Neuron (in vitro differentiated cells): ENCODE measurements around the gene SPDEF.

Experiments
- H2AFZ ChIP-seq: one replicate; pipeline ENCODE4 v1.6.1; 2013; ENCODE audit warnings: low read depth, mild to moderate bottlenecking, inconsistent platforms, low read length, moderate library complexity
- H3K27me3 ChIP-seq: one replicate; pipeline ENCODE4 v1.6.1; 2013; ENCODE audit warnings: low read length; ENCODE audit not compliant: insufficient read depth
- H3K36me3 ChIP-seq: one replicate; pipeline ENCODE4 v1.6.1; 2013; ENCODE audit warnings: low read length; ENCODE audit not compliant: insufficient read depth
- H3K4me1 ChIP-seq: one replicate; pipeline ENCODE4 v1.6.1; 2013; ENCODE audit warnings: low read length; ENCODE audit not compliant: insufficient read depth
- H3K4me3 ChIP-seq: 2 replicates; pipeline ENCODE4 v1.5.1; 2013; ENCODE audit warnings: mild to moderate bottlenecking, low read length, moderate library complexity
- H3K9me3 ChIP-seq: one replicate; pipeline ENCODE4 v1.6.1; 2013; ENCODE audit warnings: low read length

SPDEF gene

GRCh38 chr6:34555007-34555322, 1.2 kb downstream of the SPDEF start:
- Histone ChIP-seq H2AFZ (no peak overlapping the region), H3K9me3 (peaks cover 3% of the 10 kb centered on the region), H3K4me3 (no peak overlapping the region), H3K4me1 (peaks cover 2% of the 10 kb centered on the region), H3K27me3 (peaks cover 3% of the 10 kb centered on the region), H3K36me3 (no peaks in the 10 kb centered on the region)

- Histone ChIP-seq H3K4me1 (no peaks in the 10 kb centered on the region), H3K27me3 (peaks cover 3% of the 10 kb centered on the region), H3K36me3 (no peaks in the 10 kb centered on the region), H2AFZ (no peak overlapping the region), H3K9me3 (peaks cover 3% of the 10 kb centered on the region), H3K4me3 (no peak overlapping the region)
Measured at GRCh38 chr6:34554291-34555006, 1.7 kb downstream of the SPDEF start.

DNA sequence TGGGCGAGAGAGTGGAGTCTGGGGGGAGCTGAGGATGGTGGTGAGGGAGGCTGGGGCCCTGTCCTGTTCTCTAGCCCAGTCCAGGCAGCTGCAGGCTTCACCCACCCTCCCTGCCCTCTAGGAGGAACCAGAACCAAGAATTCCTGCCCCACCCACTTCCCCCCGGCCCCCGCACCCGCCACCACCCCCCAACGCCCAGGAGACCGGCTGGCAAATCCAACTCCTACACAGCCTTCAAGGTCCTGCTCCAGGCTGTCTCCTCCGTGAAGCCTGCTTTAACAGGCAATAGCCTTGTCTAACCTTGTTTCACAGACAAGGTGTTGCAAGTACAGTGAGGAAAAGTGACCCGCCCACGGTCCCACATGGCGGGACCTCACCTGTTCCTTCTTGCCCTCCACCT, 2.4 kb downstream of the SPDEF start:
- Histone ChIP-seq H3K27me3 (peaks cover 6% of the 10 kb centered on the region), H3K4me1 (no peaks in the 10 kb centered on the region), H3K9me3 (peaks cover 3% of the 10 kb centered on the region), H3K36me3 (no peaks in the 10 kb centered on the region), H3K4me3 (no peak overlapping the region), H2AFZ (no peak overlapping the region)

DNA sequence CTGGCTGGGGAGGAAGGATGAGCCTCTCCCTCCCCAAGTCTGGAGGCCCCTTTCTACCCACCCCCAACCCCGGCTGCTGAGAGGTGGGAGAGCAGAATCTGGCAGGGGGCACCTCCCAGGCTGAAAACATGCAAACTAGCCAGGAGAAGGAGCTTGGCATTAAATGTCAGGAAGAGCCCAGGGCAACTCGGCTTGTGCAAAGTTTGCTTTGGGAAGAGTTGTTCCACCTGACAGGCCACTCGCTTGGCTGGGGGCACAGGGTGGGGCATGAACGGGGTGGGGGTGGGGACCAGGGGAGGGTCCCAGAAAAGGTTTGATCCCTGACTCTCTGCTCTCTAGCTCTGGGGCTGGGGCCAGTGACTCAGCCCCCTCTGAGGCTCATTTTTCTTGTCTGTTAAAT, 3.0 kb downstream of the SPDEF start:
- Histone ChIP-seq H3K9me3 (peaks cover under 1% of the 10 kb centered on the region), H3K4me3 (no peak overlapping the region), H3K36me3 (no peaks in the 10 kb centered on the region), H2AFZ (no peak overlapping the region), H3K4me1 (no peaks in the 10 kb centered on the region), H3K27me3 (peaks cover 9% of the 10 kb centered on the region)

GRCh38 chr6:34552620-34553019, 3.5 kb downstream of the SPDEF start:
- Histone ChIP-seq H3K4me1 (no peaks in the 10 kb centered on the region), H3K9me3 (no peaks in the 10 kb centered on the region), H3K36me3 (no peaks in the 10 kb centered on the region), H2AFZ (no peak overlapping the region), H3K27me3 (peaks cover 9% of the 10 kb centered on the region), H3K4me3 (no peak overlapping the region)

DNA sequence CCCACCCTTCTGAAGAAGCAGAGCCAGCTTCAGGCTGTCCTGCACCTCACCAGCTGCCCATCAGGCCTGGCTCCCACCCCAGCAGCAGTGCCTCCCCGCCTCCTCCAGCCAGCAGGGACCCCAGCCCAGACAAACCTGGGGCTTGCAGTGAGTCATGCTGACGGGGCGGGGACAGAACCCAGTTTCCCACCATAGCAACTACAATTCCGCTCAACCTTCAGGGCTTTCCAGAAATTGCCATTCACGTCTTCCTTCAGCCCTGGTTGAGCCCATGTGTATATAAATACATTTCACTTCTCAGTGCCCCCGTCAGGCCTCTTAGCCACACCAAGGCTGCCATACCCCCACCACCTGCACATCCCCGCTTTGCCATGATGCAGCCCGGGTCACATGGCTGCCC, 4.4 kb downstream of the SPDEF start:
- peaks cover 9% of the 10 kb centered on the region for H3K27me3 ChIP-seq
- H2AFZ ChIP-seq = no peak overlapping the region
- no peaks in the 10 kb centered on the region for H3K36me3 ChIP-seq
- no peaks in the 10 kb centered on the region for H3K9me3 ChIP-seq
- H3K4me3 ChIP-seq = no peak overlapping the region
- H3K4me1 ChIP-seq = no peaks in the 10 kb centered on the region

- Histone ChIP-seq H3K27me3 (peaks cover 9% of the 10 kb centered on the region), H3K36me3 (no peaks in the 10 kb centered on the region), H2AFZ (no peak overlapping the region), H3K9me3 (no peaks in the 10 kb centered on the region), H3K4me3 (no peak overlapping the region), H3K4me1 (no peaks in the 10 kb centered on the region)
Measured at GRCh38 chr6:34549804-34550202, 6.3 kb downstream of the SPDEF start.

GRCh38 chr6:34549026-34549803, 6.9 kb downstream of the SPDEF start:
- Histone ChIP-seq H3K4me3 (no peak overlapping the region), H3K9me3 (no peaks in the 10 kb centered on the region), H3K27me3 (peaks cover 9% of the 10 kb centered on the region), H3K36me3 (no peaks in the 10 kb centered on the region), H2AFZ (no peak overlapping the region), H3K4me1 (no peaks in the 10 kb centered on the region)

DNA sequence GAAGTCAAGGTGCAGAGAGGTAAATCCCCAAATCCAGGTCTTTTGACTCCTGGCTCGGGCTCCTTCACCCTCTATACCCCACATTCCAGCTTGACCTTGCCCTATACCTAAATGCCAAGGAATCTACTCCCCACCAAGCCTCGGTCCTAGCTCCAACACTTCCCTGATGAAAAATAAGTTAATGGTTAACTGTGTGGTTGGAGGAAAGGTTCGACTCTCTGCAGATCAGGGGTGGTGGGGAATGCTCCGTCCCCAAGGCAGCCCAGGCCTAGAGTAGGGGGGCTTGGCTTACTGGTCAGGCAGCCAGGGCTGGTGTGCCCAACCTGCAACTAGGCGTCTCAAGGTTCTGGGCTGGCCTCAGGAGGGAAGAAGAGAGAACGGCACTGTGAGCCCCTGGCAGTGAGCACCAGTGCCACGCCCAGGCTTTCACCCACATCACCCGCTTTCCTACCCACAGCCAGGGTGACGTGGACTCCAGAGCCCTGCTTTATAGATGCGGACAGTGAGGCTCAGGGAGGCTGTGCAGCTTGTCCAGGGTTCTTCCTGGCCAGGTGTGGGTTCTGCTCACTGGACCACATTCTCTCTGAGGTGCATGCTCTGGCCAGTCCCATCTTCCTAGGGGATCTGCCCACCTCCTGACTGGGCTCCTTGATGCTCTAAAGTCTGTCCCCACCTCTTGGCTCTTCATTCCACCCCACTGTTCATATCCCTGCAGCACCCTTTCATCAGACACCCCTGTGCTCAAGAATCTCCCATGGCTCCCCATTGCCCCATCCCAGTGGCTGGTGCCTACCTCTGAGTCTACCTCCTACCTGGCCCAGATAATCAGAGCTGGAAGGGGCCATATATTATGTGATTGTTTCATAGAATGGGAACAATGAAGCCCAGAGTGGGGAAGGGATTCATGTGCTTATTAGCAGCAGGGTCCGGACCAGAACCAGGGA, 8.2 kb downstream of the SPDEF start:
- no peak overlapping the region for H2AFZ ChIP-seq
- H3K9me3 ChIP-seq = no peaks in the 10 kb centered on the region
- peaks cover 14% of the 10 kb centered on the region for H3K27me3 ChIP-seq
- H3K4me1 ChIP-seq = no peaks in the 10 kb centered on the region
- H3K4me3 ChIP-seq = no peak overlapping the region
- no peaks in the 10 kb centered on the region for H3K36me3 ChIP-seq

- H3K27me3 ChIP-seq = peaks cover 14% of the 10 kb centered on the region
- H3K36me3 ChIP-seq = no peaks in the 10 kb centered on the region
- H3K9me3 ChIP-seq = no peaks in the 10 kb centered on the region
- H3K4me3 ChIP-seq = no peak overlapping the region
- no peak overlapping the region for H2AFZ ChIP-seq
- H3K4me1 ChIP-seq = no peaks in the 10 kb centered on the region
Measured at GRCh38 chr6:34546551-34547321, 9.4 kb downstream of the SPDEF start.

DNA sequence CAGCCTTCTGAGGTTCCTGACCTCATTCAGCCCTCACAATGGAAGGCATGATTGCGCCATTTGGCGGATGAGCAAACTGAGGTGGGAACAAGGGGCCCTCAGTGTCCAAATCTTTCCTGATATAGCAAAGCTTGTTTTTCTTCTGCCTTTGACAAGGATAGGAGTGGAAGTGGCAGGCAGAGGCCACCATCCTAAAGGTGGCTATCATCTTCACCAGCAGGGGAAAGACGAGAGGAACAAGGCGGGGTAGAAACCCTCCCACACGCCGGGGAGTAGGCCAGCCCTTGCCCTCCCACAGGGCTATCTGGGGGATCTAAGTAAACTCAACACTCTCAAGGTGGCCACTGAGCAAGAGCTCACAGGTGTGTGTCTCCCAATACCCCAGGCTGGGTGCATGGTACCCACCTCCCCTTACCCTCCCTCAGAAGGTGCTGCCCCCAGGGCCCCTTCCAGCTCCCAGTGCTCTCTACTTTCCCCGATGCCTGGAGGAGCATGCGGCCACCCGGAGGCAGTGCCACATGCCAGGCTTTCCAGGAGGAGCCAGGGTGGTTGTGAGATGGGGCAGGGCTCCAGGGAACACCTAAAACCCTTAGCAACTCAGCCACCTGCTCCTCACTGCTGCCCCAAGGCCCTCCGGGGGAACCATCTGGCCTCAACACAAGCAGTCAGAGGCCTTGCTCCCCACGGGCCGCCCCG, 11.2 kb downstream of the SPDEF start:
- no peaks in the 10 kb centered on the region for H3K36me3 ChIP-seq
- H3K4me1 ChIP-seq = no peaks in the 10 kb centered on the region
- no peak overlapping the region for H2AFZ ChIP-seq
- no peak overlapping the region for H3K4me3 ChIP-seq
- H3K9me3 ChIP-seq = no peaks in the 10 kb centered on the region
- peaks cover 14% of the 10 kb centered on the region for H3K27me3 ChIP-seq

- Histone ChIP-seq H2AFZ (no peak overlapping the region), H3K9me3 (no peaks in the 10 kb centered on the region), H3K36me3 (no peaks in the 10 kb centered on the region), H3K4me3 (no peak overlapping the region), H3K4me1 (no peaks in the 10 kb centered on the region), H3K27me3 (peaks cover 14% of the 10 kb centered on the region)
Measured at GRCh38 chr6:34544052-34544604, 12.0 kb downstream of the SPDEF start.
